Measurements from ENCODE around the gene UGGT1. TPM values are rescaled to one million over a fixed set of nuclear protein-coding genes. Genes with fewer than 3 reads are reported as not detected.

The UGGT1 gene
- total and polyA plus RNA-seq, 9 donors: 7.1 to 42.5 (median 22.5) TPM

DNA sequence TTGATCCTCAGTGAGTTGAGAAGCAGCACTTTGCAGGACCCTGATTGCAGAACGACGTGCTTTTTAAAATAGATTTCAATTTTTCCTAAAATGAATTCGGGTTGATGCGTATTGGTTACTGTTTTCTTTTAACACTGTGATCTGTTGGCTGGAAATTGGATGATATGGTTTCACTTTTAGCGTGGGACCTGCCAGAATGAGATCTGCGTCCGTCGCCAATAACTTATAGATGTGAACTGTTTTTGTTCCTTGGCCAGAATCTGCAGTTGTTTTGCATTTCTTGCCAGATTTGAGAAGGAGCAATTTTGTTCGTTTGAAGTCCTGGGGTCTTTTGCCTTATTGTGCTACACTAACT lies 703 bp downstream of the UGGT1 start:
- no peaks in the 10 kb centered on the region for H3K4me1 ChIP-seq (ENCODE audit: insufficient read depth)
- intact Hi-C loops (cut with DNase I): loop anchor here in 2 of 4 donors (5.0 to 10.0 kb wide), 2 partner anchors 64 to 207 kb away; partner anchors contain the start of genes AMMECR1L (in 1 of the 2) and SAP130 (in 1 of the 2)

DNA sequence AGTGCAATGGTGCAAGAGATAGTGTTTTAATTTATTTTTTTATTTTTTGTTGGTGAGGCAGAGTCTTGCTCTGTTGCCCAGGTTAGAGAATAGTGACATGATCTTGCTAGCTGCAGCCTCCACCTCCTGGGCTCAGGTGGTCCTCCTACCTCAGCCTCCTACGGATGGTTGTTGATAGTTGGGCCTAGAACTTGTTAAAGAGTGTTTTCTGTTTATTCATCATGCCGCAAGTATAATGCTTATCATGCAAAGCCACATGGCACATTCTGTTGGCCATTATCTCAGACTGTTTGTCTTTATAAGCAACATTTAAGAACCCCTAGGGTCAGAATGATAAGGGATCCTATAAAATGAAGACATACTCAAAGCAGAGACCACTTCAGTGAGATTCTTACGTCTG lies 1.7 kb downstream of the UGGT1 start:
- Histone ChIP-seq H3K27me3 (no peaks in the 10 kb centered on the region), H3K4me3 (no peak overlapping the region), H3K27ac (no peak overlapping the region), H3K9me3 (no peaks in the 10 kb centered on the region), H3K4me1 (ENCODE audit: insufficient read depth) (no peaks in the 10 kb centered on the region), H3K36me3 (no peaks in the 10 kb centered on the region)
- 52 to 65% (median 55%) methylated on average over 3 of the region's 3 CpGs for WGBS, 3 donors
- intact Hi-C loops (cut with DNase I): loop anchor here in 2 of 4 donors (5.0 to 10.0 kb wide), 2 partner anchors 65 to 208 kb away; partner anchors contain the start of genes AMMECR1L (in 1 of the 2) and SAP130 (in 1 of the 2)
- DNase-seq: no peak
- TF ChIP-seq POLR2A (IDR thresholded peaks at IDR 0.05): no peak

More for the DNA sequence above, 703 bp downstream of the UGGT1 start:
- H3K36me3 ChIP-seq: no peaks in the 10 kb centered on the region
- H3K27me3 ChIP-seq: no peaks in the 10 kb centered on the region
- no peak for DNase-seq
- TF ChIP-seq, protein P1, sequence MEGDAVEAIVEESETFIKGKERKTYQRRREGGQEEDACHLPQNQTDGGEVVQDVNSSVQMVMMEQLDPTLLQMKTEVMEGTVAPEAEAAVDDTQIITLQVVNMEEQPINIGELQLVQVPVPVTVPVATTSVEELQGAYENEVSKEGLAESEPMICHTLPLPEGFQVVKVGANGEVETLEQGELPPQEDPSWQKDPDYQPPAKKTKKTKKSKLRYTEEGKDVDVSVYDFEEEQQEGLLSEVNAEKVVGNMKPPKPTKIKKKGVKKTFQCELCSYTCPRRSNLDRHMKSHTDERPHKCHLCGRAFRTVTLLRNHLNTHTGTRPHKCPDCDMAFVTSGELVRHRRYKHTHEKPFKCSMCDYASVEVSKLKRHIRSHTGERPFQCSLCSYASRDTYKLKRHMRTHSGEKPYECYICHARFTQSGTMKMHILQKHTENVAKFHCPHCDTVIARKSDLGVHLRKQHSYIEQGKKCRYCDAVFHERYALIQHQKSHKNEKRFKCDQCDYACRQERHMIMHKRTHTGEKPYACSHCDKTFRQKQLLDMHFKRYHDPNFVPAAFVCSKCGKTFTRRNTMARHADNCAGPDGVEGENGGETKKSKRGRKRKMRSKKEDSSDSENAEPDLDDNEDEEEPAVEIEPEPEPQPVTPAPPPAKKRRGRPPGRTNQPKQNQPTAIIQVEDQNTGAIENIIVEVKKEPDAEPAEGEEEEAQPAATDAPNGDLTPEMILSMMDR (IDR thresholded peaks at IDR 0.05): no peak
- no peak for TF ChIP-seq POLR2A (IDR thresholded peaks at IDR 0.05)
- H3K27ac ChIP-seq: no peak overlapping the region
- no peaks in the 10 kb centered on the region for H3K9me3 ChIP-seq
- 0 to 1% (median 1%) methylated on average over 9 of the region's 9 CpGs for WGBS, 3 donors
- peak overlapping the region; percentile 93 for H3K4me3 ChIP-seq

DNA sequence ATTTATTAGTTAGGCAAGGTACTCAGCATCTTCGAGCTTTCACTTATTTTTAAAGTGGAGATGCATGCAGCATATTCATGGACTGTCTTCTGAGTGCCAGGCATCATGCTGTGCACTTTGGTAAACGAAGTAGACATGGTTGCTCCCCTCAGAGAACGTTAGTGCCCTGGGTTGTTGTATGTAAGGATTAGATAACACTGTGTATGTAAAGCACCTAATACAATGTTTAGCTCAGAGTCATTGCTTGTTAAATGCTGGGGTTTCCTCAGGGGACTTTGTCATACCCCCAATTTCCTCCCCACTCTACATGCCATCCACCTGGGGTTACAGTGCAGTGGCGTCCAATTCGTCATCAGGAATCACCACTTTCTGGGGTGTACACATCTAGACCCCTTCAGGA lies 2.8 kb downstream of the UGGT1 start:
- 81 to 83% (median 83%) methylated on average over 5 of the region's 5 CpGs for WGBS, 3 donors
- no peaks in the 10 kb centered on the region for H3K4me1 ChIP-seq (ENCODE audit: insufficient read depth)
- H3K27ac ChIP-seq: no peak overlapping the region
- no peak for DNase-seq
- no peak overlapping the region for H3K4me3 ChIP-seq
- no peaks in the 10 kb centered on the region for H3K9me3 ChIP-seq
- TF ChIP-seq EP300 (IDR thresholded peaks at IDR 0.05) (no peak), POLR2A (IDR thresholded peaks at IDR 0.05) (no peak)
- TF ChIP-seq, protein P1 (IDR thresholded peaks at IDR 0.05): no peak
- no peaks in the 10 kb centered on the region for H3K36me3 ChIP-seq
- intact Hi-C loops (cut with DNase I): loop anchor here in 2 of 4 donors (5.0 to 10.0 kb wide), 2 partner anchors 66 to 209 kb away; partner anchors contain the start of genes AMMECR1L (in 1 of the 2) and SAP130 (in 1 of the 2)
- no peaks in the 10 kb centered on the region for H3K27me3 ChIP-seq

DNA sequence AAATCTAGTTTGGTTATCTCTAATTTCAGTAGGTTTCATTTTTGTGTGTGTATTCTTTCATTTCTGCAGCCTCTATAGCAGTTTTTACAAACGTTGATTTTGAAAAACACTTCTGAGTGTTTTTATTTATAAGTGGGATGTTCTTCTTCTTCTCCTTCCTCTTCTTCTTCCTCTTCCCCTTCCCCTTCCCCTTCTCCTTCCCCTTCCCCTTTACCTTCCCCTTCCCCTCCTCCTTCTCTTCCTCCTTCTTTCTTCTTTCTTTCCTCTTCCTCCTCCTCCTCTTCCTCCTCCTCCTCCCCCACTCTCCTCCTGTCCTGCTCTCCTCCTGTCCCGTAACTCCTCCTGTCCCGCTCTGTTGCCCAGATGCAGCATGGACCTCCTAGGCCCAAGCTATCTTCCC lies 4.2 kb downstream of the UGGT1 start:
- no peak for DNase-seq
- WGBS, 3 donors: 41 to 46% (median 46%) methylated on average over 3 of the region's 3 CpGs
- TF ChIP-seq, protein P1 (IDR thresholded peaks at IDR 0.05): no peak
- Histone ChIP-seq H3K4me1 (ENCODE audit: insufficient read depth) (no peaks in the 10 kb centered on the region), H3K9me3 (no peaks in the 10 kb centered on the region), H3K27ac (no peak overlapping the region), H3K36me3 (no peaks in the 10 kb centered on the region), H3K27me3 (no peaks in the 10 kb centered on the region), H3K4me3 (no peak overlapping the region)
- intact Hi-C loops (cut with DNase I): loop anchor here in 1 of 4 donors (10.0 kb wide), 1 partner anchor 210 kb away; the partner anchor contains the start of gene AMMECR1L

DNA sequence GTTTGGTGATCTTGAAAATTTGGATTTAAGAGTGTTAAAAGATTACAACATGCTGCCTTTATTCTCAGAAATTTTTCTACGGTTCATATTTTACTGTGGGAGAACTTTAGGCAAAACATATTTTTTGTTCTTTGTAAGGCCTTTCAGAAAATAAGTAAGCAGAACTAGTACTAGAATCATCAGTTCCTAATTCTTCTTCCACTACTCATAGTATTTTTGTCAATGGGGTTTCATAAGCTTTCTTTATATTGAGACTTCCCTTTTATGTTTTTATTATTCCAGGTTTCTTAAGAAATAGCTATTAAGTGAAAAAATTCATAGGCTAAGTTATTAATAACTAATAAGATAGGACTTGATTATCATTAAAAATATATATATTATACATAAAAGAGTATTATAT lies 12.4 kb downstream of the UGGT1 start:
- H3K27ac ChIP-seq: no peak overlapping the region

More for the DNA sequence above, 12.4 kb downstream of the UGGT1 start:
- Histone ChIP-seq H3K27me3 (no peaks in the 10 kb centered on the region), H3K36me3 (no peaks in the 10 kb centered on the region), H3K4me3 (no peak overlapping the region), H3K9me3 (no peaks in the 10 kb centered on the region), H3K4me1 (ENCODE audit: insufficient read depth) (no peaks in the 10 kb centered on the region)
- intact Hi-C loops (cut with DNase I): no loop called here
- WGBS, 3 donors: 73 to 80% (median 79%) methylated on average over 1 of the region's 1 CpG
- no peak for DNase-seq
- TF ChIP-seq POLR2A (IDR thresholded peaks at IDR 0.05): no peak
- TF ChIP-seq, protein P1 (IDR thresholded peaks at IDR 0.05): no peak
